SK-N-SH (cell line): ENCODE data around the gene BUD23. TPM values are rescaled to one million over a fixed set of nuclear protein-coding genes. Genes with fewer than 3 reads are reported as not detected.

Experiments used
- CTCF ChIA-PET: fragments of 300-600, 350-600 bp; formaldehyde crosslinking; extraction: SDS; loops from one replicate; lab custom pipeline; 2021; lab: Yijun Ruan, JAX
- POLR2A ChIA-PET: fragments of 350-600 bp; sonication (Branson Sonifier 250); formaldehyde crosslinking; extraction: SDS; loops from one replicate; lab custom pipeline; 2020; ENCODE audit warnings: antibody characterized with exemption, inconsistent platforms; lab: Yijun Ruan, JAX
- DNase-seq: peaks from one replicate; pipeline ENCODE4 v3.0.0; 2012
- H2AFZ ChIP-seq: fragments of 200-600 bp; sonication (generic); 2 replicates; pipeline ENCODE4 v1.8.1; 2016; ENCODE audit warnings: antibody characterized with exemption, mild to moderate bottlenecking, low read depth
- H3F3A ChIP-seq: fragments of 200-600 bp; sonication (generic); replicated peaks from 2 replicates; pipeline ENCODE3; 2016; ENCODE audit warnings: antibody characterized with exemption, mild to moderate bottlenecking; ENCODE audit not compliant: insufficient read depth
- H3K27ac ChIP-seq, 2 experiments: fragments of 200-500 bp in 1 of 2; fragments of 200-600 bp in 1 of 2; sonication (Bioruptor generic) in 1 of 2; sonication (generic), shearing (Covaris generic) in 1 of 2; 2 replicates each; pipeline versions ENCODE4 v1.5.1 to v1.6.1; 2014 to 2016; ENCODE audit warnings: low read depth in 2 of 2, inconsistent platforms in 1 of 2, low read length in 1 of 2, mild to moderate bottlenecking in 1 of 2, mixed read lengths in 1 of 2
- H3K27me3 ChIP-seq: fragments of 200-600 bp; sonication (generic), shearing (Covaris generic); 2 replicates; pipeline ENCODE4 v1.6.1; 2016; ENCODE audit warnings: mixed run types; ENCODE audit not compliant: insufficient read depth
- H3K36me3 ChIP-seq, 2 experiments: fragments of 200-500 bp in 1 of 2; fragments of 200-600 bp in 1 of 2; sonication (Bioruptor generic) in 1 of 2; sonication (generic) in 1 of 2; replicated peaks in 1 of 2; 2 replicates each; pipeline versions ENCODE3 to v1.5.1; 2014 to 2016; ENCODE audit warnings: low read length in 1 of 2, mild to moderate bottlenecking in 1 of 2; ENCODE audit not compliant: insufficient read depth in 2 of 2, control insufficient read depth in 1 of 2
- H3K4me1 ChIP-seq, 2 experiments: fragments of 200-500 bp in 1 of 2; fragments of 200-600 bp in 1 of 2; sonication (Bioruptor generic) in 1 of 2; sonication (generic), shearing (Covaris generic) in 1 of 2; 2 replicates each; pipeline versions ENCODE4 v1.5.1 to v1.6.1; 2014 to 2016; ENCODE audit warnings: low read depth in 1 of 2, low read length in 1 of 2, mixed run types in 1 of 2; ENCODE audit not compliant: insufficient read depth in 2 of 2, control insufficient read depth in 1 of 2
- H3K4me2 ChIP-seq: fragments of 200-600 bp; sonication (generic), shearing (Covaris generic); 2 replicates; pipeline ENCODE4 v1.6.1; 2017; ENCODE audit warnings: mixed run types
- H3K4me3 ChIP-seq, 2 experiments: fragments of 200-500 bp in 1 of 2; fragments of 200-600 bp in 1 of 2; sonication (Bioruptor generic) in 1 of 2; sonication (generic), shearing (Covaris generic) in 1 of 2; 2 replicates each; pipeline versions ENCODE4 v1.5.1 to v1.8.1; 2014 to 2016; ENCODE audit warnings: low read depth in 2 of 2, inconsistent platforms in 1 of 2, low read length in 1 of 2, mild to moderate bottlenecking in 1 of 2, mixed read lengths in 1 of 2, moderate library complexity in 1 of 2
- H3K79me2 ChIP-seq: fragments of 200-600 bp; sonication (generic); 2 replicates; pipeline ENCODE4 v1.8.1; 2017; ENCODE audit warnings: mild to moderate bottlenecking; ENCODE audit not compliant: insufficient read depth
- H3K9ac ChIP-seq: fragments of 200-600 bp; sonication (generic); 2 replicates; pipeline ENCODE4 v1.6.1; 2017; ENCODE audit warnings: mixed run types
- H3K9me2 ChIP-seq: fragments of 200-600 bp; sonication (generic); 2 replicates; pipeline ENCODE4 v1.6.1; 2017; ENCODE audit warnings: mixed run types
- H3K9me3 ChIP-seq: fragments of 200-600 bp; sonication (generic); 2 replicates; pipeline ENCODE4 v1.6.1; 2017; ENCODE audit warnings: mixed run types, mild to moderate bottlenecking, moderate library complexity
- H4K20me1 ChIP-seq: fragments of 200-600 bp; sonication (generic); 2 replicates; pipeline ENCODE4 v1.6.1; 2017; ENCODE audit warnings: mild to moderate bottlenecking, mixed run types; ENCODE audit not compliant: insufficient read depth
- CHD2 ChIP-seq: fragments of 150-350 bp; IDR thresholded peaks from 2 replicates; pipeline ENCODE4 v1.6.1; 2018; ENCODE audit warnings: low read length; ENCODE audit not compliant: partially characterized antibody
- EZH2phosphoT487 ChIP-seq: fragments of 200-600 bp; sonication (generic); IDR thresholded peaks from 2 replicates; pipeline ENCODE4 v1.6.1; 2017; ENCODE audit warnings: low read depth, mixed run types, mild to moderate bottlenecking, antibody characterized with exemption, moderate library complexity, borderline replicate concordance
- FOXJ3 ChIP-seq: sonication (generic); formaldehyde crosslinking; IDR thresholded peaks from 2 replicates; pipeline ENCODE4 v1.5.1; 2020; ENCODE audit warnings: mild to moderate bottlenecking, missing genetic modification reagents
- GABPA ChIP-seq: IDR thresholded peaks from 2 replicates; pipeline ENCODE4 v1.4.0; 2012; ENCODE audit warnings: low read depth, mild to moderate bottlenecking
- IRF3 ChIP-seq: fragments of 150-350 bp; IDR thresholded peaks from 2 replicates; pipeline ENCODE4 v1.6.1; 2016; ENCODE audit warnings: mild to moderate bottlenecking, low read depth, low read length
- MEF2A ChIP-seq: IDR thresholded peaks from 2 replicates; pipeline ENCODE4 v1.4.0; 2012; ENCODE audit warnings: low read depth, borderline replicate concordance
- MXI1 ChIP-seq: IDR thresholded peaks from 2 replicates; pipeline ENCODE4 v1.6.1; 2012; ENCODE audit warnings: mild to moderate bottlenecking, low read depth, low read length, improper control_type of control experiment
- NFIC ChIP-seq: IDR thresholded peaks from 2 replicates; pipeline ENCODE4 v1.4.0; 2012; ENCODE audit warnings: borderline replicate concordance
- RCOR1 ChIP-seq: fragments of 150-350 bp; IDR thresholded peaks from 2 replicates; pipeline ENCODE4 v1.6.1; 2017; ENCODE audit warnings: antibody characterized with exemption, low read length
- RFX5 ChIP-seq: IDR thresholded peaks from 2 replicates; pipeline ENCODE4 v1.6.1; 2012; ENCODE audit warnings: mild to moderate bottlenecking, improper control_type of control experiment, low read length
- RXRA ChIP-seq: IDR thresholded peaks from 2 replicates; pipeline ENCODE4 v1.4.0; 2012; ENCODE audit warnings: low read depth, mild to moderate bottlenecking, borderline replicate concordance
- SIN3A ChIP-seq: IDR thresholded peaks from 2 replicates; pipeline ENCODE4 v1.6.1; 2012; ENCODE audit warnings: low read depth, mild to moderate bottlenecking, low read length, moderate library complexity, borderline replicate concordance
- TCF12 ChIP-seq: IDR thresholded peaks from 2 replicates; pipeline ENCODE4 v1.4.0; 2012
- TEAD4 ChIP-seq: IDR thresholded peaks from 2 replicates; pipeline ENCODE4 v1.4.0; 2012; ENCODE audit warnings: mild to moderate bottlenecking, borderline replicate concordance; ENCODE audit not compliant: insufficient read depth
- USF2 ChIP-seq: fragments of 150-350 bp; IDR thresholded peaks from 2 replicates; pipeline ENCODE4 v1.6.1; 2017; ENCODE audit warnings: antibody characterized with exemption, low read length, low read depth, borderline replicate concordance
- ZBTB33 ChIP-seq: IDR thresholded peaks from 2 replicates; pipeline ENCODE4 v1.4.0; 2012; ENCODE audit warnings: low read depth, borderline replicate concordance
- WGBS: methylation state at CpG from one replicate; pipeline ENCODE4 v1.1.6; 2017; ENCODE audit warnings: low lambda C conversion rate; 5-methylcytosine and 5-hydroxymethylcytosine counted together
- polyA plus RNA-seq, 3 experiments: library from polyadenylated mRNA; depleted of rRNA; stranded (reverse); fragments of >200 nt; gene quantifications; 2 replicates each; pipeline ENCODE4 v1.2.3, GENCODE V29; 2012
- TF ChIP-seq, protein P1 (sequence below): IDR thresholded peaks from 2 replicates; pipeline ENCODE4 v1.6.1; 2012; ENCODE audit warnings: mild to moderate bottlenecking, low read depth, low read length, moderate library complexity
- TF ChIP-seq, protein P2 (sequence below): IDR thresholded peaks from 2 replicates; pipeline ENCODE4; 2012
- TF ChIP-seq, protein P3 (sequence below): IDR thresholded peaks from 2 replicates; pipeline ENCODE4 v1.4.0; 2012; ENCODE audit warnings: low read depth, borderline replicate concordance

Gene BUD23
- polyA plus RNA-seq, 1 of the 3 experiments (the other 2 are of a cell fraction), result 206 TPM

- TF ChIP-seq EZH2phosphoT487 (no peak), TCF12 (no peak), TEAD4 (no peak), RXRA (no peak), SIN3A (no peak), RCOR1 (no peak)
- TF ChIP-seq, protein P1, sequence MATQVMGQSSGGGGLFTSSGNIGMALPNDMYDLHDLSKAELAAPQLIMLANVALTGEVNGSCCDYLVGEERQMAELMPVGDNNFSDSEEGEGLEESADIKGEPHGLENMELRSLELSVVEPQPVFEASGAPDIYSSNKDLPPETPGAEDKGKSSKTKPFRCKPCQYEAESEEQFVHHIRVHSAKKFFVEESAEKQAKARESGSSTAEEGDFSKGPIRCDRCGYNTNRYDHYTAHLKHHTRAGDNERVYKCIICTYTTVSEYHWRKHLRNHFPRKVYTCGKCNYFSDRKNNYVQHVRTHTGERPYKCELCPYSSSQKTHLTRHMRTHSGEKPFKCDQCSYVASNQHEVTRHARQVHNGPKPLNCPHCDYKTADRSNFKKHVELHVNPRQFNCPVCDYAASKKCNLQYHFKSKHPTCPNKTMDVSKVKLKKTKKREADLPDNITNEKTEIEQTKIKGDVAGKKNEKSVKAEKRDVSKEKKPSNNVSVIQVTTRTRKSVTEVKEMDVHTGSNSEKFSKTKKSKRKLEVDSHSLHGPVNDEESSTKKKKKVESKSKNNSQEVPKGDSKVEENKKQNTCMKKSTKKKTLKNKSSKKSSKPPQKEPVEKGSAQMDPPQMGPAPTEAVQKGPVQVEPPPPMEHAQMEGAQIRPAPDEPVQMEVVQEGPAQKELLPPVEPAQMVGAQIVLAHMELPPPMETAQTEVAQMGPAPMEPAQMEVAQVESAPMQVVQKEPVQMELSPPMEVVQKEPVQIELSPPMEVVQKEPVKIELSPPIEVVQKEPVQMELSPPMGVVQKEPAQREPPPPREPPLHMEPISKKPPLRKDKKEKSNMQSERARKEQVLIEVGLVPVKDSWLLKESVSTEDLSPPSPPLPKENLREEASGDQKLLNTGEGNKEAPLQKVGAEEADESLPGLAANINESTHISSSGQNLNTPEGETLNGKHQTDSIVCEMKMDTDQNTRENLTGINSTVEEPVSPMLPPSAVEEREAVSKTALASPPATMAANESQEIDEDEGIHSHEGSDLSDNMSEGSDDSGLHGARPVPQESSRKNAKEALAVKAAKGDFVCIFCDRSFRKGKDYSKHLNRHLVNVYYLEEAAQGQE, result no peak
Measured at GRCh38 chr7:73701357-73701995, 18.1 kb downstream of the BUD23 start (continued).

DNA sequence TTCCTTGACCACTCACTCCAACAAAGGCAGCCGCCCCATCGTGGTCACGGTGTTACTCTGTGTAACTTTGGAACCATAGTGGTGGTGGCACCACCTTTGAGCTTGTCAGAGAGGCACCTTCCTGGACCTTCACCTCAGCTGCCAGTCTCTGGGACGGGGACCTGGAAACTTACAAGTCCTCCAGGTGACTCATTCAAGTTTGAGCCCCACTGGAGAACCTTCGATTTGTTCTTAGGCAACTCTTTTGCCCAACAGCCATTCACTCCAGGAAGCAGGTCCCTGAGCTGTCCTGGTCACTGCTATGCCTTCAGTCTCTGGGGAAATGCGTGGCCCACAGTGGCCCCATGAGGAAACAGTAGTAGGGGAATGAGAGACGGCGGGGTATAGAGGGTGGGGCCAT is 18.8 kb downstream of the BUD23 start:
- DNase-seq, result no peak
- H3K9ac ChIP-seq, result no peak overlapping the region
- H3K36me3 ChIP-seq, result peaks cover 34 to 53% of the 10 kb centered on the region in 2 experiments
- H3F3A ChIP-seq, result peaks cover 54% of the 10 kb centered on the region
- CTCF ChIA-PET, result interaction anchor here (0.6 to 8.8 kb wide), 24 partner anchors 9 to 155 kb away, joined by 3 to 70 read pairs (median 4); partner anchors contain the start of genes ABHD11, BUD23, DNAJC30 and STX1A
- H3K9me3 ChIP-seq, result no peaks in the 10 kb centered on the region
- H3K27me3 ChIP-seq, result no peaks in the 10 kb centered on the region
- no peak overlapping the region for H2AFZ ChIP-seq
- H3K4me1 ChIP-seq, result peaks cover 0 to 32% of the 10 kb centered on the region in 2 experiments; a peak in 3 of 4 replicates
- POLR2A ChIA-PET, result no interaction called here
- peaks cover 21% of the 10 kb centered on the region; the same call in 1 of the 2 replicates for H3K79me2 ChIP-seq
- peaks cover 23% of the 10 kb centered on the region; the same call in 1 of the 2 replicates for H4K20me1 ChIP-seq
- TF ChIP-seq, protein P2, sequence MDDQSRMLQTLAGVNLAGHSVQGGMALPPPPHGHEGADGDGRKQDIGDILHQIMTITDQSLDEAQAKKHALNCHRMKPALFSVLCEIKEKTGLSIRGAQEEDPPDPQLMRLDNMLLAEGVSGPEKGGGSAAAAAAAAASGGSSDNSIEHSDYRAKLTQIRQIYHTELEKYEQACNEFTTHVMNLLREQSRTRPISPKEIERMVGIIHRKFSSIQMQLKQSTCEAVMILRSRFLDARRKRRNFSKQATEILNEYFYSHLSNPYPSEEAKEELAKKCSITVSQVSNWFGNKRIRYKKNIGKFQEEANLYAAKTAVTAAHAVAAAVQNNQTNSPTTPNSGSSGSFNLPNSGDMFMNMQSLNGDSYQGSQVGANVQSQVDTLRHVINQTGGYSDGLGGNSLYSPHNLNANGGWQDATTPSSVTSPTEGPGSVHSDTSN, result no peak
- no peak for TF ChIP-seq MEF2A
- no peak for TF ChIP-seq NFIC
- no peak for TF ChIP-seq USF2
- TF ChIP-seq RXRA, result no peak
- no peak for TF ChIP-seq RFX5
- TF ChIP-seq ZBTB33, result no peak
- TF ChIP-seq IRF3, result no peak
- no peak for TF ChIP-seq GABPA
- TF ChIP-seq, protein P3, sequence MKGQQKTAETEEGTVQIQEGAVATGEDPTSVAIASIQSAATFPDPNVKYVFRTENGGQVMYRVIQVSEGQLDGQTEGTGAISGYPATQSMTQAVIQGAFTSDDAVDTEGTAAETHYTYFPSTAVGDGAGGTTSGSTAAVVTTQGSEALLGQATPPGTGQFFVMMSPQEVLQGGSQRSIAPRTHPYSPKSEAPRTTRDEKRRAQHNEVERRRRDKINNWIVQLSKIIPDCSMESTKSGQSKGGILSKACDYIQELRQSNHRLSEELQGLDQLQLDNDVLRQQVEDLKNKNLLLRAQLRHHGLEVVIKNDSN, result no peak
- no peak for TF ChIP-seq MXI1
- TF ChIP-seq CHD2, result no peak
- no peak for TF ChIP-seq FOXJ3 (CRISPR knock-in tag)
- no peak overlapping the region for H3K4me2 ChIP-seq
- H3K4me3 ChIP-seq, result no peak overlapping the region
- WGBS, result 89% methylated on average over 7 of the region's 8 CpGs
- H3K9me2 ChIP-seq, result no peaks in the 10 kb centered on the region
- no peak overlapping the region; a peak in 1 of 4 replicates for H3K27ac ChIP-seq
